ENCODE results near the gene SLC10A2. TPM values are rescaled to one million over a fixed set of nuclear protein-coding genes. Genes with fewer than 3 reads are reported as not detected.

SLC10A2 gene
- total and polyA plus RNA-seq, 4 donors, result 0.13 TPM; not detected in 3

DNA sequence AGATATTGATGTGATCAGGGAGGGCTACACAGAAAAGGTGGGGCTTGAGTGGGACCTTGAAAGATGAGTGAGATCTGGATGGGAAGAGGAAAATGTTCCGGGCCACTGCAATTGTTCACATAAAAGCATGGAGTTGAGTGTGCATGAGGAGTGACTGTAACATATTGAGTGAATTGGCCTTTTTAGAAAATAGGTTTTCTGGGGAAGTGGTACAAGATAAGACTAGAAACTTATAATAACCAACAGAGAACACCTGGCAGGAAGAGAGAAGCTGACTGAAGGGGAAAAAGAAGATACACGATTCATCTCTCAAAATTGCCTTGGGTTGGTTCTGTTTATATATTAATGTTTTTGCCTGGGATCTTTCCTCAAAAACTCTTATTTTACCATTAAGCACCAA, 32.2 kb downstream of the SLC10A2 start:
- Histone ChIP-seq H3K4me1 (ENCODE audit: control insufficient read depth in 1 of 2, insufficient read depth in 2 of 2, low read length in 2 of 2) (no peaks in the 10 kb centered on the region), H3K4me3 (ENCODE audit: low read length in 2 of 2) (no peak overlapping the region), H3K27me3 (ENCODE audit: control insufficient read depth in 1 of 2, insufficient read depth in 2 of 2, low read length in 1 of 2) (no peaks in the 10 kb centered on the region), H3K27ac (ENCODE audit: low read depth in 1 of 2, low read length in 2 of 2) (no peak overlapping the region), H3K36me3 (ENCODE audit: control insufficient read depth in 1 of 2, insufficient read depth in 2 of 2, low read length in 1 of 2) (no peaks in the 10 kb centered on the region), H3K9me3 (ENCODE audit: control insufficient read depth, low read length) (no peaks in the 10 kb centered on the region)
- DNase-seq (no peak), ATAC-seq (ENCODE audit: low FRiP score) (no peak)
- 66 to 71% methylated on average over 2 of the region's 2 CpGs for WGBS, 2 donors
- intact Hi-C loops (cut with DNase I), result no loop called here

DNA sequence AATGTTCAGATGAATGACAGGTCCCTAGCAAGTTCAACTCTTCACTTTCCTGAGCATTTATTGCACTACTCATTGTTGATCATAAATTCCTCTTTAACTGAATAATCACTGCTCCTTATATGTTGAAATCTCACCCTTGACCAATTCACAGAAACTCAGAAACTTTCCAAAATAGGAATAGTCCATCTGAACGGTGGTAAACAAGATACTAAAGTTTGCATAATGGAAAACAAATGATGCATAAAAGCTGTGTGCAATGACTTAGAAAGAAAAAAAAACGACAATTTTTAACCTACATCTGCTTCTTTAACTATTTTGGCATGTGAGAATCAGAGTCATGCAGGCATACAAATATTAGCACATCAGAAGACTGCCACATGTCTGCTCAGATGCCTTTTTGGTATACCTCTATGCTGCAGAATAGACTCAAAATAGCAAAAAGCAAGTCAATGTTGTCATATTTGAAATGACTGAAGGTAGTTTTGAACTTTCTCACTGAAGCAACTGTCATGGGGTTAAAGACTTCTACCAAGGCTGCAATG, 34.8 kb downstream of the SLC10A2 start:
- WGBS, 2 donors, result 48 to 62% methylated on average over 2 of the region's 2 CpGs
- Histone ChIP-seq H3K4me3 (ENCODE audit: low read length in 2 of 2) (no peak overlapping the region), H3K27ac (ENCODE audit: low read depth in 1 of 2, low read length in 2 of 2) (no peak overlapping the region), H3K27me3 (ENCODE audit: control insufficient read depth in 1 of 2, insufficient read depth in 2 of 2, low read length in 1 of 2) (no peaks in the 10 kb centered on the region), H3K4me1 (ENCODE audit: control insufficient read depth in 1 of 2, insufficient read depth in 2 of 2, low read length in 2 of 2) (no peaks in the 10 kb centered on the region), H3K9me3 (ENCODE audit: control insufficient read depth, low read length) (peaks cover 4% of the 10 kb centered on the region), H3K36me3 (ENCODE audit: control insufficient read depth in 1 of 2, insufficient read depth in 2 of 2, low read length in 1 of 2) (no peaks in the 10 kb centered on the region)
- intact Hi-C loops (cut with DNase I), result no loop called here
- DNase-seq (no peak), ATAC-seq (ENCODE audit: low FRiP score) (no peak)

DNA sequence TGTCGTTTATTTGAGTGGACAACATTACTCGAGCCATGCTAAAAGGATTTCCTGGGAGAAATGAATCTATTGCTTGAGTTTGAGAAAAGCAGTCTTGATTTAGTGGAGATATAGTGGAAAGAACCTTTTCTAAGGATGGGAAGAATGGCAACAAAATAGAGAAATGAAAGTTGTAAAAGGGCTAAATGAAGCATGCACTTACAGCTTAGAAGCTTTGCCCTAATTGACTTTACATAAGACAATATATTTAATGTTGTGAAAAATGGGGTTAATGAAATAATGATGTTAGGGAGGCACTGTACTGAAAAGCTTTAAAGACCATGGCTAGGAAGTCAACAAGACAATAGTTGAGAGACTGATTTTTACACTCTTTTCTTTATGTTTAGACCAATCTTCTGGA, 35.4 kb downstream of the SLC10A2 start:
- no peak overlapping the region for H3K4me3 ChIP-seq (ENCODE audit: low read length in 2 of 2)
- no peak overlapping the region for H3K27ac ChIP-seq (ENCODE audit: low read depth in 1 of 2, low read length in 2 of 2)
- H3K27me3 ChIP-seq (ENCODE audit: control insufficient read depth in 1 of 2, insufficient read depth in 2 of 2, low read length in 1 of 2), result no peaks in the 10 kb centered on the region
- WGBS, 2 donors, result 83 to 86% methylated on average over 2 of the region's 2 CpGs
- DNase-seq (no peak), ATAC-seq (ENCODE audit: low FRiP score) (no peak)
- intact Hi-C loops (cut with DNase I), result no loop called here
- no peaks in the 10 kb centered on the region for H3K36me3 ChIP-seq (ENCODE audit: control insufficient read depth in 1 of 2, insufficient read depth in 2 of 2, low read length in 1 of 2)
- peaks cover 4% of the 10 kb centered on the region for H3K9me3 ChIP-seq (ENCODE audit: control insufficient read depth, low read length)
- no peaks in the 10 kb centered on the region for H3K4me1 ChIP-seq (ENCODE audit: control insufficient read depth in 1 of 2, insufficient read depth in 2 of 2, low read length in 2 of 2)

DNA sequence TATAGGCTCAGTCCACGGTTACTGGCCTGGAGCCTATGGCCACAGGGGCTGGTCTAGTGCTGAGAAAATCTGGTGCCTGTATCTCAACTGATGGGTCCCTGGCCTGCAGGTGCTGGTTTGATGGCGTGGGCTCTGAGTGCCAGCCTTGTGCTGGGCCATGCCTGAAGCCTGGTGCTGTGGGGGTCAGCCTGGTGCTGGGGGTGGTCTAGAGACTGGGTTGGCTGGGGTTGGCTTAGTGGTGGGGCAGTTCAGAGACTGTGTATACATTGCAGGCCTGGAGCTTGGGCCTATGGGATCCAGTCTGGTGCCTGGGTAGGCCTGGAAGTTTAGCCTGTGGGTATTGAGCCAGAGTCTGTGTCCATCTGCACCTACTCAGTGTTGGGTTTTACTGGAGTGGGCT, 36.4 kb downstream of the SLC10A2 start:
- no peaks in the 10 kb centered on the region for H3K27me3 ChIP-seq (ENCODE audit: control insufficient read depth in 1 of 2, insufficient read depth in 2 of 2, low read length in 1 of 2)
- intact Hi-C loops (cut with DNase I), result no loop called here
- ATAC-seq (ENCODE audit: low FRiP score) (peak; percentile 41), DNase-seq (no peak)
- H3K4me3 ChIP-seq (ENCODE audit: low read length in 2 of 2), result no peak overlapping the region
- 95 to 96% methylated on average over 2 of the region's 2 CpGs for WGBS, 2 donors
- no peaks in the 10 kb centered on the region for H3K36me3 ChIP-seq (ENCODE audit: control insufficient read depth in 1 of 2, insufficient read depth in 2 of 2, low read length in 1 of 2)
- H3K4me1 ChIP-seq (ENCODE audit: control insufficient read depth in 1 of 2, insufficient read depth in 2 of 2, low read length in 2 of 2), result no peaks in the 10 kb centered on the region
- H3K27ac ChIP-seq (ENCODE audit: low read depth in 1 of 2, low read length in 2 of 2), result no peak overlapping the region
- H3K9me3 ChIP-seq (ENCODE audit: control insufficient read depth, low read length), result peaks cover 4% of the 10 kb centered on the region

DNA sequence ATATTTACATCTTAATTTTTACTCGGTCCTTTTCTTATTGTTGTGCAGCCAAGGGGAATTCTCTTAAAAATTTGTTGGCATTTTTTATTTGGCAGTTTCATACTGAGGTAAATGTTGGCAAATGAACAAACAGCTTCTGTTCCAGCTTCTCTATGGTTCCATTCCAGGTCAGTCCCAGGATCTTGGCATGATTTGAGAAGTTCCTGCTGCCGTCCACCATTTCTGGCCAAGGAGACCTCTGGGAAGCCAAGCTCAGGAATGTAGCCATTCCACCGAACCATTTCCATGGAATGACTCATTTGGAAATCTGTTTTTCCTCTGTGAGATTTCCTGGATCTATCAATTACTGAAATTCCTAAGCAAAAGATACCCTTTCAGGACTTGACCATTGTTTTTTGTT, 43.9 kb downstream of the SLC10A2 start:
- intact Hi-C loops (cut with DNase I), result no loop called here
- Histone ChIP-seq H3K27me3 (ENCODE audit: control insufficient read depth in 1 of 2, insufficient read depth in 2 of 2, low read length in 1 of 2) (no peaks in the 10 kb centered on the region), H3K36me3 (ENCODE audit: control insufficient read depth in 1 of 2, insufficient read depth in 2 of 2, low read length in 1 of 2) (no peaks in the 10 kb centered on the region), H3K27ac (ENCODE audit: low read depth in 1 of 2, low read length in 2 of 2) (no peak overlapping the region), H3K9me3 (ENCODE audit: control insufficient read depth, low read length) (no peaks in the 10 kb centered on the region), H3K4me3 (ENCODE audit: low read length in 2 of 2) (no peak overlapping the region), H3K4me1 (ENCODE audit: control insufficient read depth in 1 of 2, insufficient read depth in 2 of 2, low read length in 2 of 2) (no peaks in the 10 kb centered on the region)
- DNase-seq (no peak), ATAC-seq (ENCODE audit: low FRiP score) (no peak)
- 16 to 24% methylated on average over 3 of the region's 3 CpGs for WGBS, 2 donors

DNA sequence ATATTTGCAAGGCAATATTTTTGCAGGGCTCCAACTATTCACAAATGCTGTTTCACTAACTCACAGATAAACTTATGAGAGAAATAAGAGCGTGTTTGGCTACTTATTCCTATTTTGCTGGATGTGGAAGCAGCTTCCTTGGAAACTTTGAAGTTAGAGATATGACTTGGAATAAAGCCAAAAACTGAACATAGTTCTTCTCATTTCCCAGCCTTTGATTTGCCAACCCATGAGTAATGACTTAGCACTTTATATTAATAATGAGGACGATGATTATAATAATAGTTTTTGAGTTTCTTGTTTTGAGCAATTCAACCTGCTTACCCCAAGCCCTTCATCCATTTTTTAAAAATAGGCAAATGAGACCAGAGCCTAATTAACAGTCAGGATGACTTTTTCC, 47.7 kb downstream of the SLC10A2 start:
- Histone ChIP-seq H3K4me3 (ENCODE audit: low read length in 2 of 2) (no peak overlapping the region), H3K9me3 (ENCODE audit: control insufficient read depth, low read length) (no peaks in the 10 kb centered on the region), H3K36me3 (ENCODE audit: control insufficient read depth in 1 of 2, insufficient read depth in 2 of 2, low read length in 1 of 2) (no peaks in the 10 kb centered on the region), H3K27ac (ENCODE audit: low read depth in 1 of 2, low read length in 2 of 2) (no peak overlapping the region), H3K4me1 (ENCODE audit: control insufficient read depth in 1 of 2, insufficient read depth in 2 of 2, low read length in 2 of 2) (no peaks in the 10 kb centered on the region), H3K27me3 (ENCODE audit: control insufficient read depth in 1 of 2, insufficient read depth in 2 of 2, low read length in 1 of 2) (no peaks in the 10 kb centered on the region)
- no peak for DNase-seq
- WGBS, 2 donors, result 10 to 12% methylated on average over 2 of the region's 2 CpGs
- no peak for ATAC-seq (ENCODE audit: low FRiP score)
- intact Hi-C loops (cut with DNase I), result no loop called here

DNA sequence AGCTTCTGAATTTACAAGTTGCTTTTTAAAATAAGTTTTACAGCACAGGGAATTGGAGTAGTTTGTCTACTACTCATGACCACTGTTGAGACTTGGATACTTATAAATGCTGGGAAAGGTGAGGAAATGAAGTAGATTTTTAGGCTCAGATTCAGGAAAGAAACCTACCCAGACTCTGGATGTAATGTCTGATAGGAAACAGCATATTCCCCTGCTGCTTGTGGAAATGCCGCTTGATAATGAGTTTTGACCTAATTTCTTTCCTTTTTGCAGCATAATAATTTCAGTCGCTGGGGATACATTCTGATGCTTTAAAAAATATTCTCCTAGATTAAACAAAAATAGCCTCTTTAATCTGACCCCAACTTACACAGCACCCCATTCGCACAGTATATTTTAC, 53.6 kb downstream of the SLC10A2 start:
- no peak for DNase-seq
- Histone ChIP-seq H3K4me1 (ENCODE audit: control insufficient read depth in 1 of 2, insufficient read depth in 2 of 2, low read length in 2 of 2) (no peaks in the 10 kb centered on the region), H3K36me3 (ENCODE audit: control insufficient read depth in 1 of 2, insufficient read depth in 2 of 2, low read length in 1 of 2) (no peaks in the 10 kb centered on the region), H3K27ac (ENCODE audit: low read depth in 1 of 2, low read length in 2 of 2) (no peak overlapping the region), H3K27me3 (ENCODE audit: control insufficient read depth in 1 of 2, insufficient read depth in 2 of 2, low read length in 1 of 2) (no peaks in the 10 kb centered on the region), H3K9me3 (ENCODE audit: control insufficient read depth, low read length) (no peaks in the 10 kb centered on the region), H3K4me3 (ENCODE audit: low read length in 2 of 2) (no peak overlapping the region)
- 80 to 84% methylated on average over 3 of the region's 3 CpGs for WGBS, 2 donors
- ATAC-seq (ENCODE audit: low FRiP score), result no peak
- intact Hi-C loops (cut with DNase I), result no loop called here

DNA sequence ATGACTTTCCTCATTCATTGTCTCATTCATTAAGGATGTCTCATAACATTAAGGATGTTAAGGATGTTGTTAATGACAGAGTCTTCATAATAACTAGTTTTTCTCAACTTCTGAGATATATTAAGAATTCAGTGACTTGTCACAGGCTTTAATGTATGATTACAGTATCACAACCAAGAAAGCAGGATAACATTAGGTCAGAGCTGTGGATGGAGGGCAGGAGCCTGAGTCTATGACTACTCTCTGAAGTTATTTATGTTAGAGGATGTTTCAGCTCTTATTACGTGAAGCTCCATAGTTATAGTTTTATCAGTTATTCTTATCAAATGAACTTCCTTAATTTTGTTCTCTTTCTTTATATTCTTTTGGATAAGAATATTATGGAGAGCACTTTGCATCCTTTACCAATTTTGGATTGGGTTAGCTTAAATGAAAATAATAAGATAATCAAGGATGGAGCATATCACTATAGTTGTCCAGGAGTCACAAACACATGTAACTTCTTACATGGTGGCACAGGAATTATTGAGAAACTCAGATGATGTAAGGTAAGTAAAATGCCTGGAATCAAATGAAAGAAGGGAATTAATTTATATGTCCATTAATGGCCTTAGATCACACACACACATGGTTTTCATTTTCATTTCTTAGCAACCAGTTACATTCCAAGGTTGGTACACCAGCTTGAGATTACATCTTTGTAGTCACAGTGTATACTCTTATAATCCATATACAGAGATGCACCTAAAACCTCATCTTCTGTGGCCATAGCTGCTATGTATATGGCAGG, 57.0 kb downstream of the SLC10A2 start:
- ATAC-seq (ENCODE audit: low FRiP score) (no peak), DNase-seq (no peak)
- H3K4me3 ChIP-seq (ENCODE audit: low read length in 2 of 2), result no peak overlapping the region
- H3K36me3 ChIP-seq (ENCODE audit: control insufficient read depth in 1 of 2, insufficient read depth in 2 of 2, low read length in 1 of 2), result no peaks in the 10 kb centered on the region
- no peaks in the 10 kb centered on the region for H3K4me1 ChIP-seq (ENCODE audit: control insufficient read depth in 1 of 2, insufficient read depth in 2 of 2, low read length in 2 of 2)
- H3K9me3 ChIP-seq (ENCODE audit: control insufficient read depth, low read length), result no peaks in the 10 kb centered on the region
- no peaks in the 10 kb centered on the region for H3K27me3 ChIP-seq (ENCODE audit: control insufficient read depth in 1 of 2, insufficient read depth in 2 of 2, low read length in 1 of 2)
- 26 to 37% methylated on average over 1 of the region's 1 CpG for WGBS, 2 donors
- no peak overlapping the region for H3K27ac ChIP-seq (ENCODE audit: low read depth in 1 of 2, low read length in 2 of 2)
- intact Hi-C loops (cut with DNase I), result no loop called here

DNA sequence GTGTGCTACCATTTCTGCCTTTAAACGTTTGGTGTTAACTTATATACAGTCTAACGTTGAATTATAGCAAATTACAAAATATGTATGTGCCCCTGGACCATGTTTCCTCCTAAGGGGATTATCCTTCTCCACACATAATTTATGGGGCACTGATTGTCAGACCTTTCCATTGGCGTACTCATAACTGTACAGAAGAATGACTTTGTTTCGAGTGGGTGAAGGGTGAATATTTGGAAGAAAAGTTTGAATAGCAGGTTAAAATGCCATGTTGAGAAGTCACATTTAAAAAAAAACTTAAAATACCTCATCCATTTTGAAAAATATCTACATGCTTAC, 58.8 kb downstream of the SLC10A2 start:
- intact Hi-C loops (cut with DNase I), result no loop called here
- H3K27me3 ChIP-seq (ENCODE audit: control insufficient read depth in 1 of 2, insufficient read depth in 2 of 2, low read length in 1 of 2), result peaks cover 0 to 1% of the 10 kb centered on the region in 2 donors
- DNase-seq, result no peak
- no peaks in the 10 kb centered on the region for H3K4me1 ChIP-seq (ENCODE audit: control insufficient read depth in 1 of 2, insufficient read depth in 2 of 2, low read length in 2 of 2)
- H3K9me3 ChIP-seq (ENCODE audit: control insufficient read depth, low read length), result no peaks in the 10 kb centered on the region
- ATAC-seq (ENCODE audit: low FRiP score), result no peak
- WGBS, 2 donors, result 80 to 82% methylated on average over 4 of the region's 4 CpGs
- H3K27ac ChIP-seq (ENCODE audit: low read depth in 1 of 2, low read length in 2 of 2), result no peak overlapping the region
- H3K4me3 ChIP-seq (ENCODE audit: low read length in 2 of 2), result no peak overlapping the region
- H3K36me3 ChIP-seq (ENCODE audit: control insufficient read depth in 1 of 2, insufficient read depth in 2 of 2, low read length in 1 of 2), result no peaks in the 10 kb centered on the region

Data from aorta (tissue), 5 donors.